ENCODE data around the gene MRPL2. TPM values are rescaled to one million over a fixed set of nuclear protein-coding genes. Genes with fewer than 3 reads are reported as not detected.

The MRPL2 gene
- total and polyA plus RNA-seq, 8 donors, result 35.2 to 48.0 (median 40.5) TPM

DNA sequence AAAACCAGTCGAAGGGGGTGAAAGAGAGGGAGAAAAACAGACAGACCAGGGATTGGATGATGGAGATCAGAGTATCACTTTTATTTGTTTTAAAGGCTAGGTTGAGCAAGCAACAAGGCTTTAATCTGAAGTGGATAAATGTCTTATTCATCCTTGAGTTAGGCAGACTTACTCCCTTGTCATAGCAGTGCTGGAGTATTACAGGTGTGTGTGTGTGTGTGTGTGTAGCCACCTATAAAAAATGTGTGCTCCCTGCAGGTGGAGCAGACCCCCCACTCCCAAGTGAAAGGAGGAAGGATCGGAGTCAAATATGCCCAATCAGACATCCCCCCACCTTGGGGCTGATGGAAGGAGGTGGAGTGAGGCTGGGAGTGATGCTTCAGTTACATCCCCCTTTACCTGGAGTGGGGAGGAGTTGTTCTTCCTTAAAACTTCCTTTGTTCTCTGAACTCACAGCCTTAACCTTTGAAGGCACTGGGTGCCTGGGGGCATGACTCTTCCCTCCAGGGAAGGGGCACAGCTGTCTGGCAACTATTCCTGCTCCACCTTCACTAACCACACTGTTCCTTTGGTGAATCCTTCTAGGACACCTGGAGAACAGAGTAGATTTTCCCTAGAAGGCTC lies 44.1 kb upstream of the MRPL2 start:
- ATAC-seq (no peak), DNase-seq (no peak)
- no peak overlapping the region for H3K27ac ChIP-seq
- H3K36me3 ChIP-seq, result no peaks in the 10 kb centered on the region
- H3K27me3 ChIP-seq, result no peaks in the 10 kb centered on the region
- no peaks in the 10 kb centered on the region for H3K4me1 ChIP-seq
- H3K4me3 ChIP-seq, result no peak overlapping the region
- H3K9me3 ChIP-seq, result no peaks in the 10 kb centered on the region
- intact Hi-C loops (cut with DNase I), result no loop called here
- TF ChIP-seq, protein P1, sequence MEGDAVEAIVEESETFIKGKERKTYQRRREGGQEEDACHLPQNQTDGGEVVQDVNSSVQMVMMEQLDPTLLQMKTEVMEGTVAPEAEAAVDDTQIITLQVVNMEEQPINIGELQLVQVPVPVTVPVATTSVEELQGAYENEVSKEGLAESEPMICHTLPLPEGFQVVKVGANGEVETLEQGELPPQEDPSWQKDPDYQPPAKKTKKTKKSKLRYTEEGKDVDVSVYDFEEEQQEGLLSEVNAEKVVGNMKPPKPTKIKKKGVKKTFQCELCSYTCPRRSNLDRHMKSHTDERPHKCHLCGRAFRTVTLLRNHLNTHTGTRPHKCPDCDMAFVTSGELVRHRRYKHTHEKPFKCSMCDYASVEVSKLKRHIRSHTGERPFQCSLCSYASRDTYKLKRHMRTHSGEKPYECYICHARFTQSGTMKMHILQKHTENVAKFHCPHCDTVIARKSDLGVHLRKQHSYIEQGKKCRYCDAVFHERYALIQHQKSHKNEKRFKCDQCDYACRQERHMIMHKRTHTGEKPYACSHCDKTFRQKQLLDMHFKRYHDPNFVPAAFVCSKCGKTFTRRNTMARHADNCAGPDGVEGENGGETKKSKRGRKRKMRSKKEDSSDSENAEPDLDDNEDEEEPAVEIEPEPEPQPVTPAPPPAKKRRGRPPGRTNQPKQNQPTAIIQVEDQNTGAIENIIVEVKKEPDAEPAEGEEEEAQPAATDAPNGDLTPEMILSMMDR (IDR thresholded peaks at IDR 0.05), result no peak

DNA sequence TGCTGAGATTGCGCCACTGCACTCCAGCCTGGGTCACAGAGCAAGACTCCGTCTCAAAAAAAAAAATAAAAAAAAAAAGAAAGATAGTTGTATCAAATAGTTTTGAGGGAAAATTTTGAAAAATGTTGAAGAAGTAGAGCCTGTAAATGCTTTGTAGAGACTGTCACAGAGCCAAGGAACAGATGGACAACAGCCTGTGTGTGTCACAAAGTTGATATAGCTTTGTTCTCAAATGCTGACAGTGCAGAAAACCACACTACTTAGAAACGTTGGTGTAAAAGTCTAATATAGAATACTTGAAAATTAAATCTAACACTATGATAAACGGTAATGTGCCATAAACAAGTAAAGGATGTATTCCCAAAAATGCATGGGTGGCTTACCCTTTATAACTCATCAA lies 42.3 kb upstream of the MRPL2 start:
- Histone ChIP-seq H3K27me3 (no peaks in the 10 kb centered on the region), H3K4me1 (peaks cover 7 to 10% of the 10 kb centered on the region in 2 donors), H3K36me3 (no peaks in the 10 kb centered on the region), H3K27ac (no peak overlapping the region), H3K4me3 (no peak overlapping the region), H3K9me3 (no peaks in the 10 kb centered on the region)
- intact Hi-C loops (cut with DNase I), result no loop called here
- TF ChIP-seq, protein P1 (IDR thresholded peaks at IDR 0.05), result no peak
- DNase-seq (peak in 1 of 4 donors; percentile 75), ATAC-seq (no peak)

DNA sequence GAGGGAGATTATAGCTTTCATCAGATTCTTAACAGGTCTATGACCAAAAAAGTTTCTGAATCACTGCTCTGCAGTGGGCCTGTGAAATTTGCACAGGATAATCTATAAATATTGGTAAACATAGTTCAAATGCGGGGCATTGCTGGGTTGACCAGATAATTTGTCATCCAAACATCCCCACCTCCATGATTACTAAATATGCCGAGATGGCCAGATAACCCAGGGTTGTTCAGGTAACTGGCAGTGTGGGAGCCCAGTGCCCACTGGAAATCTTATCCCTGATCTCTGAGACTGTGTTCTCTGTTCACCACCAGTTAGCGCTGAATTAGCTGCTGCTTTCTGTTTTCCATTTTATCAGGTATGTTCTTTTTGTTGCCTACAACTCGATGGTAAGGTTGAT lies 38.3 kb upstream of the MRPL2 start:
- intact Hi-C loops (cut with DNase I), result no loop called here
- Histone ChIP-seq H3K36me3 (no peaks in the 10 kb centered on the region), H3K4me1 (peaks cover 11 to 28% of the 10 kb centered on the region in 2 donors)

DNA sequence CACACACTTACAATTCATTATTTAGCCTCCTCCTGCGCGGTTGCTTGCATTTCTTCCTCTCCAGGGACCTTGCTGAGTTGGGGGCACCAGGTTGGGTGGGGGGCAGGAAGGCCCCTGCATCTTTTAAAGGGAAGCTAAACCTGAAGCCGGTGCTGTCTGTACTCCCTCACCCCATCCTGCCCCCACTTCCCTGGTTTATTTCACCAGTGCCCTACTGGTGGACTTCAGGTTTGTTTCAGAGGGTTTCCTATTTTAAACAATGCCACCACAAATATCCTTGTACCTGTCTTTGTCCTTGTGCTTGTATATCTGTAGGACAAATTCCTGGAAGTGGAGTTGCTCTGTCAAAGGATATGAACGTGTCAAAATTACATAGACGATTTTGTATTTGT lies 37.9 kb upstream of the MRPL2 start:
- H3K27me3 ChIP-seq, result no peaks in the 10 kb centered on the region
- no peak overlapping the region for H3K4me3 ChIP-seq
- TF ChIP-seq, protein P1 (IDR thresholded peaks at IDR 0.05), result no peak
- peaks cover 11 to 28% of the 10 kb centered on the region in 2 donors for H3K4me1 ChIP-seq
- no peaks in the 10 kb centered on the region for H3K9me3 ChIP-seq
- DNase-seq, result no peak
- no peaks in the 10 kb centered on the region for H3K36me3 ChIP-seq
- ATAC-seq, result peak; percentile 1
- H3K27ac ChIP-seq, result peak overlapping the region; percentile 67 to 85
- intact Hi-C loops (cut with DNase I), result no loop called here

More for the DNA sequence above, 38.3 kb upstream of the MRPL2 start:
- TF ChIP-seq, protein P1 (IDR thresholded peaks at IDR 0.05), result no peak
- no peak for ATAC-seq
- H3K9me3 ChIP-seq, result no peaks in the 10 kb centered on the region
- no peak for DNase-seq
- H3K27me3 ChIP-seq, result no peaks in the 10 kb centered on the region
- no peak overlapping the region for H3K4me3 ChIP-seq
- H3K27ac ChIP-seq, result peak overlapping the region; percentile 67 to 85

DNA sequence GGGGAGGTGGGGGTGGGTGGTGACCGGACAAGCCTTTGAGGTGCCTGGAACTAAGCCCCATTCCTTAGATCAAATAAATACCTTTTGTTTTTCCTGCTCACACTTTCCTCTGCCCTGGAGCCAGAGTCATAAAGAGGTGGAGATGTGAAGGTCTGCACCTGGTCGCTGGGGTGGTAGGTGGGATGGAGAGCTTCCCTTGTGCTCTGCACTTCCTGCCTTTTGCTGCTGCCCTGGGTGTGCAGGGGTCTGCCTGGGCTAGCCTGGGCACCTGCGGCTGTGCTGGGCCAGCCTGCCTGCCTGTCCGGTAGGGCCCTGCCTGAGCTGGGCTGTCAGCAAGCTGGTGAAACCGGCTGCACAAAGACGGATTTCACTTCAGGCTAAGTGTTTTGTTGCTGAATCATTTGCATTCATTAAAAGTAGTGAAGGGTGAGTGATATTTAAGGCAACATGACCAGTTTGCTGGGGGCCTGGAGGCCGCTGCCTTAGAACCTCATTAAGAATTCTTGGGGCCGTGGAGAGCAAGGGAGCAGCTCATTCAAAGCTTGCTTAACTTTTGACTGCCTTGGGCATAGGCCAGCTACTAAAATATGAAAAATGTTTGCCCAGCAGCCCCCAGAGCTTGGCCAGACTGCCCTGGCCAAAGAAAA lies 37.3 kb upstream of the MRPL2 start:
- Histone ChIP-seq H3K4me3 (no peak overlapping the region), H3K9me3 (no peaks in the 10 kb centered on the region), H3K27me3 (no peaks in the 10 kb centered on the region), H3K4me1 (peaks cover 11 to 32% of the 10 kb centered on the region in 2 donors), H3K36me3 (no peaks in the 10 kb centered on the region), H3K27ac (peak overlapping the region; percentile 67 to 85)
- ATAC-seq (peak; percentile 88), DNase-seq (peak in 3 of 4 donors; percentile 72 to 84 (median 84))
- TF ChIP-seq, protein P1 (IDR thresholded peaks at IDR 0.05), result no peak
- intact Hi-C loops (cut with DNase I), result no loop called here

Data from left lung (tissue), 10 donors.